K562 (cell line): ENCODE measurements around the gene PSMA8. TPM values are rescaled to one million over a fixed set of nuclear protein-coding genes. Genes with fewer than 3 reads are reported as not detected.
A peak's percentile ranks its signal among the peaks of the same experiment; 100 is the strongest.

ENCODE experiments used
- CHCHD3 ChIP-seq: fragments of 250-450 bp; sonication (Bioruptor Pico); IDR thresholded peaks from 2 replicates; pipeline ENCODE4 v2.1.2; 2022; ENCODE audit warnings: mild to moderate bottlenecking
- E4F1 ChIP-seq: fragments of 250-450 bp; sonication (Bioruptor Pico); IDR thresholded peaks from 2 replicates; pipeline ENCODE4 v1.5.0; 2021; ENCODE audit warnings: mild to moderate bottlenecking, borderline replicate concordance
- EWSR1 ChIP-seq: fragments of 450-650 bp; IDR thresholded peaks from 2 replicates; pipeline ENCODE4 v1.6.1; 2018; ENCODE audit warnings: borderline replicate concordance, mild to moderate bottlenecking, low read depth, moderate library complexity; ENCODE audit not compliant: partially characterized antibody
- GABPB1 ChIP-seq: sonication (generic); formaldehyde crosslinking; IDR thresholded peaks from 2 replicates; pipeline ENCODE4 v1.8.0; 2022; ENCODE audit warnings: mild to moderate bottlenecking, missing genetic modification reagents
- HDAC3 ChIP-seq: fragments of 450-650 bp; IDR thresholded peaks from 2 replicates; pipeline ENCODE4 v1.6.1; 2018; ENCODE audit warnings: borderline replicate concordance, mild to moderate bottlenecking, moderate library complexity; ENCODE audit not compliant: partially characterized antibody
- HNRNPK ChIP-seq: fragments of 200-400 bp; formaldehyde crosslinking; IDR thresholded peaks from one replicate; pipeline ENCODE4 v1.6.1; 2018; ENCODE audit warnings: mild to moderate bottlenecking, low read depth, low read length; ENCODE audit not compliant: poor library complexity, severe bottlenecking
- MBD2 ChIP-seq: sonication (generic); IDR thresholded peaks from 2 replicates; pipeline ENCODE4 v1.6.1; 2016; ENCODE audit warnings: low read depth, borderline replicate concordance
- MYBL2 ChIP-seq, 2 experiments: fragments of 450-650 bp in 1 of 2; sonication (generic) in 1 of 2; formaldehyde crosslinking in 1 of 2; IDR thresholded peaks; 2 replicates each; pipeline versions ENCODE4 v1.6.1 to v1.8.1; 2017 to 2022; ENCODE audit warnings: borderline replicate concordance in 1 of 2, inconsistent platforms in 1 of 2, low read depth in 1 of 2, mild to moderate bottlenecking in 1 of 2, missing genetic modification reagents in 1 of 2, moderate library complexity in 1 of 2
- NFE2 ChIP-seq: IDR thresholded peaks from 2 replicates; pipeline ENCODE4 v1.6.1; 2014; ENCODE audit warnings: antibody characterized with exemption, low read depth
- NFIX ChIP-seq: fragments of 250-450 bp; sonication (Bioruptor Pico); IDR thresholded peaks from 2 replicates; pipeline ENCODE4 v1.4.0; 2020; ENCODE audit warnings: low read depth, mild to moderate bottlenecking, moderate library complexity
- NR0B1 ChIP-seq: fragments of 450-650 bp; IDR thresholded peaks from one replicate; pipeline ENCODE4 v1.6.1; 2018; ENCODE audit warnings: mild to moderate bottlenecking, moderate library complexity; ENCODE audit not compliant: partially characterized antibody
- PML ChIP-seq: IDR thresholded peaks from 2 replicates; pipeline ENCODE4 v1.6.1; 2012; ENCODE audit warnings: low read length, inconsistent platforms
- POLR3A ChIP-seq: IDR thresholded peaks from 2 replicates; pipeline ENCODE4 v1.6.1; 2011; ENCODE audit warnings: borderline replicate concordance, mild to moderate bottlenecking, moderate library complexity; ENCODE audit not compliant: insufficient read length, insufficient read depth; ENCODE audit errors: extremely low read depth
- RAD51 ChIP-seq: fragments of 450-650 bp; IDR thresholded peaks from 2 replicates; pipeline ENCODE4 v1.7.1; 2016; ENCODE audit warnings: low read depth, mild to moderate bottlenecking, borderline replicate concordance
- RB1 ChIP-seq: fragments of 450-650 bp; IDR thresholded peaks from 2 replicates; pipeline ENCODE4 v1.6.1; 2017; ENCODE audit warnings: low read depth, mild to moderate bottlenecking
- SRSF3 ChIP-seq: fragments of 200-400 bp; formaldehyde crosslinking; IDR thresholded peaks from 2 replicates; pipeline ENCODE4 v1.6.1; 2016; ENCODE audit warnings: mild to moderate bottlenecking, low read length, moderate library complexity; ENCODE audit not compliant: insufficient read depth
- TCFL5 ChIP-seq: fragments of 250-450 bp; sonication (Bioruptor Pico); conservative IDR thresholded peaks from 2 replicates; pipeline ENCODE4 v1.6.1; 2021; ENCODE audit warnings: mild to moderate bottlenecking, moderate library complexity, matching md5 sums
- ZNF12 ChIP-seq: sonication (generic); formaldehyde crosslinking; IDR thresholded peaks from 2 replicates; pipeline ENCODE4 v1.4.0; 2020; ENCODE audit warnings: mild to moderate bottlenecking, missing genetic modification reagents
- ZNF23 ChIP-seq: fragments of 250-450 bp; sonication (Bioruptor Pico); IDR thresholded peaks from 2 replicates; pipeline ENCODE4 v1.4.0; 2020; ENCODE audit warnings: mild to moderate bottlenecking
- ZNF395 ChIP-seq: fragments of 200-800 bp; sonication (Bioruptor generic); IDR thresholded peaks from 2 replicates; pipeline ENCODE4 v1.6.1; 2017; ENCODE audit warnings: missing genetic modification characterization, missing compliant biosample characterization
- ZNF764 ChIP-seq: fragments of 250-450 bp; sonication (Bioruptor Pico); IDR thresholded peaks from 2 replicates; pipeline ENCODE4 v1.4.0; 2020; ENCODE audit warnings: low read depth, mild to moderate bottlenecking, moderate library complexity
- ZNF778 ChIP-seq: fragments of 450-650 bp; formaldehyde crosslinking; IDR thresholded peaks from 2 replicates; pipeline ENCODE4 v1.4.0; 2020; ENCODE audit warnings: mild to moderate bottlenecking, moderate library complexity
- polyA plus RNA-seq, 8 experiments: library from polyadenylated mRNA; depleted of rRNA in 4 of 8; stranded (reverse) in 5 of 8; unstranded in 3 of 8; fragments of >200 nt; fragmentation: Nextera tagmentation in 2 of 8; fragmentation: Illumina TruSeq in 1 of 8; extraction: Ambion mirVana in 2 of 8; extraction: Trizol in 1 of 8; gene quantifications; 2 replicates each; pipeline versions ENCODE4 v1.2.1 to v1.2.3, GENCODE V29; 2011 to 2014; ENCODE audit warnings: inconsistent platforms in 1 of 8, missing spikeins in 1 of 8
- total RNA-seq, 7 experiments: library from RNA; depleted of rRNA in 6 of 7; stranded (reverse); fragments of >200 nt in 6 of 7; fragmentation: Illumina TruSeq in 2 of 7; extraction: Trizol in 2 of 7; gene quantifications; 2 replicates each; pipeline versions ENCODE4 v1.2.1 to v1.2.3, GENCODE V29; 2011 to 2021; ENCODE audit warnings: low replicate concordance in 1 of 7

Gene PSMA8
- total and polyA plus RNA-seq, 9 of the 15 experiments (the other 6 are each of a cell fraction or from before 2014, with no cell fraction given), result not detected

- no peak for TF ChIP-seq EWSR1
- TF ChIP-seq ZNF23, result 0 out of 2 replicates have a peak, but pooled peaks have one; percentile 44
- no peak for TF ChIP-seq NR0B1
- no peak for TF ChIP-seq MYBL2 (IDR thresholded peaks at IDR 0.05; ENCODE audit: low read depth)
- TF ChIP-seq MYBL2 (CRISPR knock-in tag; IDR thresholded peaks at IDR 0.05; ENCODE audit: borderline replicate concordance), result no peak
- TF ChIP-seq POLR3A, result no peak
- TF ChIP-seq ZNF395 (CRISPR knock-in tag), result no peak
- TF ChIP-seq NFE2, result no peak
- TF ChIP-seq ZNF778 (CRISPR knock-in tag), result no peak
- TF ChIP-seq NFIX (CRISPR knock-in tag), result no peak
- TF ChIP-seq CHCHD3 (CRISPR knock-in tag), result no peak
- peak; percentile 43; the same call in 1 of the 2 replicates for TF ChIP-seq PML
- TF ChIP-seq RAD51, result no peak
- peak; percentile 98 for TF ChIP-seq MBD2
- peak; percentile 73 for TF ChIP-seq ZNF764 (CRISPR knock-in tag)
- no peak for TF ChIP-seq TCFL5 (CRISPR knock-in tag)
- TF ChIP-seq HDAC3, result peak; percentile 63
- no peak for TF ChIP-seq HNRNPK
- TF ChIP-seq E4F1 (CRISPR knock-in tag), result no peak
- TF ChIP-seq GABPB1 (CRISPR knock-in tag), result peak; percentile 72
- TF ChIP-seq ZNF12 (CRISPR knock-in tag), result peak; percentile 49; the same call in 1 of the 2 replicates
- TF ChIP-seq SRSF3, result no peak
- TF ChIP-seq RB1, result peak; percentile 65
These were observed 43.3 kb upstream of the PSMA8 start, which contains the start of gene SS18 (continued) for GRCh38 chr18:26090130-26091046.
